GM19438 (cell line): Measurements from ENCODE around the gene CTAGE15.
A peak's percentile ranks its signal among the peaks of the same experiment; 100 is the strongest.

Experiments used
- ATAC-seq: cut with Tn5 transposase; IDR thresholded peaks from one replicate; pipeline ENCODE4 v1.9.1; 2021; ENCODE audit warnings: low read depth; ENCODE audit not compliant: unreplicated experiment

Gene CTAGE15

DNA sequence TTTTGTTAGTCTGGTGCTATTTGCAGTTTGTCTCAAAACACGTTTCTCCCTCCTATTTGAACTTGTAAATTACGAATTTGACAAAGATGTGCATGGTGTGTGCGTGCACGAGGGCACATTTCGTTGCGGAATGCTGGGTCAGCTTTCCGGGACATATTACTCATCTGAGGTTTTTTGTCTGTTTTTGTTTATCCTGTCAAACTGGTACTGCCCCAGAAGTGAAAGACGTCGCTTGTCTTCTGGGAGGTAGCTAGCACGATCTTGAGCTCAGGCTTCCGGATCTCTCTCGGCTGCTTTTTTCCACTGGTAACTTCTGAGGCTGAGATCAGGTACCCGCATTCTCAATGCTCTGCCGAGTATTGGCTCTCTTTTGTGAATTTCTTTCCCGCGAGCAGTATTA, 49.6 kb downstream of the CTAGE15 start:
- peak; percentile 36 for ATAC-seq

DNA sequence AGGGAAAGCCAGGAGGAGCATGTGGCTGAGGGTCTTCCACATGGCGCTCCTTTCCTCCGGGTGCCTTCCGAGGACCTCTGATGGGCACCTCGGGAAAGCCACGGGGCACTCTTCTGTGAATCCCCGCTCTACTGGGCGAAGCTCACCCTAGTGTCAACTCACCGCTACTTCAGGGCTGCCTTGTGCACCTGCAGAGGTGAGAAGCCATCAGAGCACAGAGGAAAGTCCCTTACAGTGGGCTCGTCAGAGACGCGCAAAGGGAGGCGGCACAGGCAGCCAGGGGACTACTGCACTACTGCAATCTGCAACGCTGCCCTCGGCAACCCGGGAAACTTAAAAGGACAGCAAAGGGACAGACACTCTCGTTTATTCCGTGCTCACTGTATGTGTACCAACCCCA, 50.5 kb downstream of the CTAGE15 start:
- peak; percentile 17 for ATAC-seq
